Measurements from ENCODE around the gene WWC2.

DNA sequence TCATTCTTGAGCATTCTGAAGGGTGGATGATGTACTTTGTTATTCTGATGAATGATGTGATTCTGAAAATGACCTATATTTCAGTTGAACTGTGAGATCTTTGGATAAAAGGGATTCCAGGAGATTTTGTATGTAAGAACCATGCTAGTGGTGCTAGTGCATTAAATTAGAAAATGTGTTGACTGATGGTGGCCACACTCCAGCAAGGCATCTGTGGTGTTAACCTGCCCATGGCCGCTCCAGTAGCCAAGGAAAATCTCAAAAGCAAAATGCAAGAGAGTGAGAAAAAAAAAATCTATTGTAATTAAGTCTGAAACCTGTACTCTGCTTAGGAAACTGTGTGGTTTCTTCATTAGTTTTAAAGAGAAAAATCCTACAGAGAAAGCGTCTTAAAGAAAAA lies 93.5 kb downstream of the WWC2 start:
- TF ChIP-seq ETV6 (CRISPR knock-in tag; IDR thresholded peaks at IDR 0.05) (no peak), SP1 (CRISPR knock-in tag; conservative IDR thresholded peaks at IDR 0.05) (no peak), ZNF121 (CRISPR knock-in tag; IDR thresholded peaks at IDR 0.05) (no peak)
- TF ChIP-seq, protein P1, sequence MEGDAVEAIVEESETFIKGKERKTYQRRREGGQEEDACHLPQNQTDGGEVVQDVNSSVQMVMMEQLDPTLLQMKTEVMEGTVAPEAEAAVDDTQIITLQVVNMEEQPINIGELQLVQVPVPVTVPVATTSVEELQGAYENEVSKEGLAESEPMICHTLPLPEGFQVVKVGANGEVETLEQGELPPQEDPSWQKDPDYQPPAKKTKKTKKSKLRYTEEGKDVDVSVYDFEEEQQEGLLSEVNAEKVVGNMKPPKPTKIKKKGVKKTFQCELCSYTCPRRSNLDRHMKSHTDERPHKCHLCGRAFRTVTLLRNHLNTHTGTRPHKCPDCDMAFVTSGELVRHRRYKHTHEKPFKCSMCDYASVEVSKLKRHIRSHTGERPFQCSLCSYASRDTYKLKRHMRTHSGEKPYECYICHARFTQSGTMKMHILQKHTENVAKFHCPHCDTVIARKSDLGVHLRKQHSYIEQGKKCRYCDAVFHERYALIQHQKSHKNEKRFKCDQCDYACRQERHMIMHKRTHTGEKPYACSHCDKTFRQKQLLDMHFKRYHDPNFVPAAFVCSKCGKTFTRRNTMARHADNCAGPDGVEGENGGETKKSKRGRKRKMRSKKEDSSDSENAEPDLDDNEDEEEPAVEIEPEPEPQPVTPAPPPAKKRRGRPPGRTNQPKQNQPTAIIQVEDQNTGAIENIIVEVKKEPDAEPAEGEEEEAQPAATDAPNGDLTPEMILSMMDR (IDR thresholded peaks at IDR 0.05) = no peak
- TF ChIP-seq, protein P2, sequence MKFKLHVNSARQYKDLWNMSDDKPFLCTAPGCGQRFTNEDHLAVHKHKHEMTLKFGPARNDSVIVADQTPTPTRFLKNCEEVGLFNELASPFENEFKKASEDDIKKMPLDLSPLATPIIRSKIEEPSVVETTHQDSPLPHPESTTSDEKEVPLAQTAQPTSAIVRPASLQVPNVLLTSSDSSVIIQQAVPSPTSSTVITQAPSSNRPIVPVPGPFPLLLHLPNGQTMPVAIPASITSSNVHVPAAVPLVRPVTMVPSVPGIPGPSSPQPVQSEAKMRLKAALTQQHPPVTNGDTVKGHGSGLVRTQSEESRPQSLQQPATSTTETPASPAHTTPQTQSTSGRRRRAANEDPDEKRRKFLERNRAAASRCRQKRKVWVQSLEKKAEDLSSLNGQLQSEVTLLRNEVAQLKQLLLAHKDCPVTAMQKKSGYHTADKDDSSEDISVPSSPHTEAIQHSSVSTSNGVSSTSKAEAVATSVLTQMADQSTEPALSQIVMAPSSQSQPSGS (CRISPR knock-in tag; IDR thresholded peaks at IDR 0.05; ENCODE audit: borderline replicate concordance, low read depth) = no peak
